Subcutaneous abdominal adipose tissue (tissue), 5 donors: ENCODE data around the gene DPP9.

ENCODE experiments used
- H3K27ac ChIP-seq: one replicate; pipeline ENCODE4 v1.7.0; 2013; ENCODE audit warnings: low read depth, mild to moderate bottlenecking, inconsistent platforms, low read length, moderate library complexity
- H3K27me3 ChIP-seq, 5 donors: one replicate each; pipeline ENCODE4 v1.7.0; 2013; ENCODE audit warnings: low read length in 5 of 5, inconsistent platforms in 1 of 5; ENCODE audit not compliant: control insufficient read depth in 5 of 5, insufficient read depth in 4 of 5
- H3K36me3 ChIP-seq, 5 donors: one replicate each; pipeline ENCODE4 v1.7.0; 2013; ENCODE audit warnings: low read length in 5 of 5; ENCODE audit not compliant: control insufficient read depth in 5 of 5, insufficient read depth in 5 of 5
- H3K4me1 ChIP-seq, 5 donors: one replicate each; pipeline ENCODE4 v1.7.0; 2013; ENCODE audit warnings: low read length in 5 of 5, mild to moderate bottlenecking in 3 of 5, moderate library complexity in 1 of 5; ENCODE audit not compliant: control insufficient read depth in 5 of 5, insufficient read depth in 5 of 5
- H3K4me3 ChIP-seq, 5 donors: one replicate each; pipeline ENCODE4 v1.7.0; 2013; ENCODE audit warnings: low read length in 5 of 5, low read depth in 1 of 5
- H3K9ac ChIP-seq, 5 donors: one replicate each; pipeline ENCODE4 v1.7.0; 2013; ENCODE audit warnings: low read length in 5 of 5, mild to moderate bottlenecking in 4 of 5, moderate library complexity in 3 of 5
- H3K9me3 ChIP-seq, 5 donors: one replicate each; pipeline ENCODE4 v1.7.0; 2013; ENCODE audit warnings: low read length in 5 of 5; ENCODE audit not compliant: control insufficient read depth in 5 of 5
- donor health status: healthy.
- donor health status: healthy.
- donor health status: healthy.
- donor health status: healthy.
- donor health status: healthy.

The DPP9 gene

DNA sequence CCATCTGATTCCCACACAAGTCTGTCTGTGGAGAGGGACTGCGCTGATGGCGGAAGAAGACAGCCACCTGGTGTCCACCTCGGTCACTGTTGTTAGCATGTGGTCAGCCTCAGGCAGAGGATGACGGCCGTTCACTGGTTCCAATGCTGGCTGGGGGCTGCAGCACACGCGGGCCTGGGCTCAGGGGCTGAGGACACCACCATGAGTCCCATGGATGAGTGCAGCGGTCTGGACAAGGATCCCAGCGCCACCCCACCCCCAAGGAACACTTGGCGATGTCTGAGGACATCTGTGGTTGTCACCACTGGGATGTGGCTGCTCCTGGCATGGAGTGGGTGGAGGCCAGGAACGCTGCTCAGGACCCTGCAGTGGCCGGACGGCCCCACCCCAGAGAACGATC, 10.9 kb downstream of the DPP9 start:
- Histone ChIP-seq H3K9me3 (no peaks in the 10 kb centered on the region), H3K36me3 (peaks cover 0 to 81% (median 68%) of the 10 kb centered on the region in 5 donors), H3K4me1 (peaks cover 3 to 47% (median 33%) of the 10 kb centered on the region in 5 donors), H3K4me3 (no peak overlapping the region), H3K27ac (peak overlapping the region; percentile 76), H3K27me3 (no peaks in the 10 kb centered on the region), H3K9ac (no peak overlapping the region)

DNA sequence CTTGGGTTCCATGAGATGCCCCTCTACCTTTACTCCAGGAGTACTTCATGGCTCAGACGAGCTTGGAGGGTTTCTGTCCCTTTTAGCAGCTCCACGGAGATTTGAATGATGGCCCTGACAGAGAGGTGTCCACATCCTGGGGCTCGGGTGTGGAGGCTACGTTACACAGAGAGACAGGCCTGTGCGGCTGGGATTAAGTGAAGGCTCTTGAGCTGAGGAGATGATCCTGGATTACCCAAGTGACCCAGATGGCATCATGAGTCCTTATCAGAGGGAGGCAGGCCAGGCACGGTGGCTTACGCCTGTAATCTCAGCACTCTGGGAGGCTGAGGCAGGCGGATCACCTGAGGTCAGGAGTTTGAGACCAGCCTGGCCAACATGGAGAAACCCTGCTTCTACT, 12.4 kb downstream of the DPP9 start:
- Histone ChIP-seq H3K9ac (no peak overlapping the region), H3K27ac (no peak overlapping the region), H3K9me3 (no peaks in the 10 kb centered on the region), H3K4me3 (no peak overlapping the region), H3K27me3 (no peaks in the 10 kb centered on the region), H3K36me3 (peaks cover 0 to 78% (median 61%) of the 10 kb centered on the region in 5 donors), H3K4me1 (peaks cover 3 to 41% (median 34%) of the 10 kb centered on the region in 5 donors)

DNA sequence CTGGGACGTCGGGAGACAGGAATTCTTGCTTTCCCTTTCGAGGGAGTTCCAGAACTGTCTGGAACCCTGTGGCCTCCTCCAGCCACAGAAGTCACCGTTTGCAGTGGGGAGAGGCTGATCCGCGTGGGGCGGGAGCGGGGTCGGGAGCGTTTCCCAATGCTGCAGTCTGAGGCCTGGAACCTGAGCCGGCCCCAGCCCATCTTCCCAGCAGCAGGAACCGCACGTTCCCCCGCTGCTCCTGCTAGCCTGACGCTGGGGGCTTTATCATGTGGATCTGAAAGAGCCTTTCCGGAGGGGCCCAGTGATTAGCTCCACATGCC, 13.4 kb downstream of the DPP9 start:
- H3K27me3 ChIP-seq = no peaks in the 10 kb centered on the region
- H3K9ac ChIP-seq = no peak overlapping the region
- no peak overlapping the region for H3K4me3 ChIP-seq
- H3K4me1 ChIP-seq = peaks cover 3 to 35% (median 32%) of the 10 kb centered on the region in 5 donors
- H3K9me3 ChIP-seq = no peaks in the 10 kb centered on the region
- H3K36me3 ChIP-seq = peaks cover 0 to 78% (median 57%) of the 10 kb centered on the region in 5 donors
- H3K27ac ChIP-seq = no peak overlapping the region

GRCh38 chr19:4709440-4710280, 14.0 kb downstream of the DPP9 start:
- Histone ChIP-seq H3K27ac (no peak overlapping the region), H3K27me3 (no peaks in the 10 kb centered on the region), H3K9ac (no peak overlapping the region), H3K4me1 (peaks cover 3 to 33% (median 30%) of the 10 kb centered on the region in 5 donors), H3K36me3 (peaks cover 0 to 81% (median 62%) of the 10 kb centered on the region in 5 donors), H3K4me3 (no peak overlapping the region), H3K9me3 (no peaks in the 10 kb centered on the region)

DNA sequence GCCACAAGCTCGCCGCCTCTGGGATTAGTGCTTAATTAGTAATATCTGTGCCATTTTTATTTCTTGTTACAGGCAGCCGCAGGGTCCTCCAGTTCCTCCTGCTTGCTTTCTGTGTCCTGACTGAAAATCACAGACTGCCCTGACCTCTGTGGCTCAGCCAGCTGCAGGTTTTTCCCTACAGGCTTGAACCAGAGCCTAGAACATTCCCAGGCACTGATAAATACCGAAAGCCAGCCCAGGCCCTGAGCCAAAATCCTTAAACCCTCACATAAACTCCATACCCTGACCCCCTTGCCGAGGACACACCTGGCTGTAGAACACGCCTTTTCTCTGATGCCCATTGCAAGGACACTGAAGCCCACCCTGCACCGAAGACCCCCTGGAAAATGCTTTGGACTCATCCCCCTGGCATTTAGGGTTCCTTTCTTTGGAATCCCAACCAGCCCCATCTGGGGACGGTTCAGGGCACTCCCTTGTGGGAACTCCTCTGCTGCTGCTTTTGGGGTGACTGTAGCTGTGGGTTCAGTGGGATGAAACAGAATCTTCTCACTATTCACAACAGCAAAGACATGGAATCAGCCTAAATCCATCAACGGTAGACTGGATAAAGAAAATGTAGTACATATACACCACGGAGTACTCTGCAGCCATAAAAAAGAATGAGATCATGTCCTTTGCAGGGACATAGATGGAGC, 15.5 kb downstream of the DPP9 start:
- Histone ChIP-seq H3K4me3 (no peak overlapping the region), H3K4me1 (peaks cover 0 to 20% (median 18%) of the 10 kb centered on the region in 5 donors), H3K27me3 (no peaks in the 10 kb centered on the region), H3K9me3 (no peaks in the 10 kb centered on the region), H3K36me3 (peaks cover 0 to 81% (median 65%) of the 10 kb centered on the region in 5 donors), H3K27ac (no peak overlapping the region), H3K9ac (no peak overlapping the region)

- Histone ChIP-seq H3K27me3 (no peaks in the 10 kb centered on the region), H3K27ac (no peak overlapping the region), H3K4me3 (no peak overlapping the region), H3K9me3 (no peaks in the 10 kb centered on the region), H3K9ac (no peak overlapping the region), H3K4me1 (peaks cover 0 to 16% (median 13%) of the 10 kb centered on the region in 5 donors), H3K36me3 (peaks cover 0 to 81% (median 65%) of the 10 kb centered on the region in 5 donors)
Observed at GRCh38 chr19:4707322-4707721, 16.3 kb downstream of the DPP9 start.

- Histone ChIP-seq H3K9me3 (no peaks in the 10 kb centered on the region), H3K27ac (no peak overlapping the region), H3K27me3 (no peaks in the 10 kb centered on the region), H3K4me1 (peaks cover 0 to 16% (median 13%) of the 10 kb centered on the region in 5 donors), H3K36me3 (peaks cover 0 to 83% (median 67%) of the 10 kb centered on the region in 5 donors), H3K4me3 (no peak overlapping the region), H3K9ac (no peak overlapping the region)
Observed at GRCh38 chr19:4705413-4706131, 18.1 kb downstream of the DPP9 start.

DNA sequence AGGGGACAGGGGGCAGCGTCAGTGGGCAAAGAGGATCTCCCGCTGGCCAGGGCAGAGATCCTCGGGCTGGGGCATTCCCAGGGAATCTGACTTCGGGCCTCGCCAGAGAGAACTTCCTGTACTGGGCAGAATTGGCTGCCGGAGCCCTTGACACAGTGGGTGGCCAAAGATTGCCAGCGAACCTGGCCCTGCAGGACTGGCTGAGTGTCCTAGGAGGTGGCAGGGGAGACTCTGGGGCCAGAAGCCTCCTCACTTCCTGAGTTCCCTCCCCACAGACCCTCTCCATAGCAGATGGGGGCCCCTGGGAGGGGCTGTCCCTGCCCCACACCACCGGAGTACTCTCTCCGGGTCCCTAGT, 19.3 kb downstream of the DPP9 start:
- no peak overlapping the region for H3K9ac ChIP-seq
- no peak overlapping the region for H3K27ac ChIP-seq
- H3K9me3 ChIP-seq = no peaks in the 10 kb centered on the region
- H3K36me3 ChIP-seq = peaks cover 0 to 83% (median 69%) of the 10 kb centered on the region in 5 donors
- H3K4me1 ChIP-seq = peaks cover 0 to 8% (median 6%) of the 10 kb centered on the region in 5 donors
- H3K27me3 ChIP-seq = no peaks in the 10 kb centered on the region
- no peak overlapping the region for H3K4me3 ChIP-seq

DNA sequence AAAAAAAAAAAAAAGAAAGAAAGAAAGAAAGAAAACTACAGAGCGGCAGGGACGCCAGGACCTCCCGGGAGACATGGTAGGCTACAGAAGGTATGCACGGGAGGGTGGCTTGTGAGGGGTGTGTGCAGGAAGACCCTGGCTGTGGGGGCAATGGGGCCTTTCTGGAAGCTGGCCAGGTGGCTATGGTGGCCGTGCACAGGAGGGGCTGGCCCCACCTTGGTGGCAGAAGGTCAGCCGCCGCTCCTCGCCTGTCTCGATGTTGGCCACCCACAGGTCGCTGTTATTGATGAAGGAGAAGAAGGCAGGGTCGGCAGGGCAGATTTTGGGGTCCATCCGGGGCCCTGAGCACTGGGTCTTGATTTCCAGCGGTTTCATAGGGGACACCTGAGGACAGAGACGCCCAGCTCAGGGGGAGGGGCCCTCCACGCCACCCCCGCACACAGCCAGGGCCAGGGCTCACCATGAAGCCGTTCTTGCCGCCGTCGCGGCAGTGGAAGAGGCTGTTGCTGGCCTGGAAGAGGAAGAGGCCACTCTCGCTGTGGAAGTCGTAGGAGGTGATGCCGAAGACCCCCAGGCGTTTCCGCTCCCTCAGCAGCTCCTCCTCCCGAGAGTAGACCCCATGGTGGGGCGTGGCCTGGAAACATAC, 19.8 kb downstream of the DPP9 start:
- H3K27me3 ChIP-seq = no peaks in the 10 kb centered on the region
- peaks cover 0 to 7% (median 5%) of the 10 kb centered on the region in 5 donors for H3K4me1 ChIP-seq
- no peak overlapping the region for H3K9ac ChIP-seq
- H3K27ac ChIP-seq = no peak overlapping the region
- no peak overlapping the region for H3K4me3 ChIP-seq
- H3K9me3 ChIP-seq = no peaks in the 10 kb centered on the region
- H3K36me3 ChIP-seq = peaks cover 0 to 84% (median 71%) of the 10 kb centered on the region in 5 donors
